Measurements from ENCODE around the gene GMPR.

DNA sequence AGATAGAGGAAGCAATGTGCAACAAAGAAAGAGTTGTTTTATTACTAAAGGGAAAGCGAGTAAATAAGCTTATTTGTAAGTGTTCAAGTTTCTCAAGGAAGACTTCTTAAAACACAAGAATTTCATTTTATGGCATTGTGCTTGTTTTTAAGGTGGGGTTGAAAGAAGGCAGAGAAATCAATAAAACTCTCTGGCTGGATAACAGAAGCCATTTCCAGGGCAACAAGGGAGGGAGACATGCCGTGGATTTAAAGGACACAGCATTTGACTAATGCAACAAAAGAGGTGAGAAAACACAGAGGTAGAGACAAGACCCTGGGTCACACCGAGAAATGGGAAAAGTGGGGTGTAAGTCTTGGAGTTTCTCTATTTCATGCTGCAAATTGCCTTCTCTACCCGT, 28.8 kb upstream of the GMPR start:
- TF ChIP-seq, protein P1, sequence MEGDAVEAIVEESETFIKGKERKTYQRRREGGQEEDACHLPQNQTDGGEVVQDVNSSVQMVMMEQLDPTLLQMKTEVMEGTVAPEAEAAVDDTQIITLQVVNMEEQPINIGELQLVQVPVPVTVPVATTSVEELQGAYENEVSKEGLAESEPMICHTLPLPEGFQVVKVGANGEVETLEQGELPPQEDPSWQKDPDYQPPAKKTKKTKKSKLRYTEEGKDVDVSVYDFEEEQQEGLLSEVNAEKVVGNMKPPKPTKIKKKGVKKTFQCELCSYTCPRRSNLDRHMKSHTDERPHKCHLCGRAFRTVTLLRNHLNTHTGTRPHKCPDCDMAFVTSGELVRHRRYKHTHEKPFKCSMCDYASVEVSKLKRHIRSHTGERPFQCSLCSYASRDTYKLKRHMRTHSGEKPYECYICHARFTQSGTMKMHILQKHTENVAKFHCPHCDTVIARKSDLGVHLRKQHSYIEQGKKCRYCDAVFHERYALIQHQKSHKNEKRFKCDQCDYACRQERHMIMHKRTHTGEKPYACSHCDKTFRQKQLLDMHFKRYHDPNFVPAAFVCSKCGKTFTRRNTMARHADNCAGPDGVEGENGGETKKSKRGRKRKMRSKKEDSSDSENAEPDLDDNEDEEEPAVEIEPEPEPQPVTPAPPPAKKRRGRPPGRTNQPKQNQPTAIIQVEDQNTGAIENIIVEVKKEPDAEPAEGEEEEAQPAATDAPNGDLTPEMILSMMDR (IDR thresholded peaks at IDR 0.05) = no peak
- TF ChIP-seq POLR2A (IDR thresholded peaks at IDR 0.05) (no peak), EP300 (IDR thresholded peaks at IDR 0.05) (no peak)
